GM23338 (cell line): ENCODE data around the gene C20orf141.

Experiments used
- EZH2 ChIP-seq: fragments of 200-600 bp; sonication (generic); IDR thresholded peaks from one replicate; pipeline ENCODE4 v1.8.0; 2017; ENCODE audit warnings: antibody characterized with exemption, mild to moderate bottlenecking, low read depth; ENCODE audit not compliant: unreplicated experiment
- EZH2phosphoT487 ChIP-seq: fragments of 200-600 bp; sonication (generic); IDR thresholded peaks from one replicate; pipeline ENCODE4 v1.8.1; 2018; ENCODE audit warnings: antibody characterized with exemption; ENCODE audit not compliant: unreplicated experiment
- POLR2AphosphoS5 ChIP-seq: IDR thresholded peaks from 2 replicates; pipeline ENCODE4 v1.6.1; 2016; ENCODE audit warnings: antibody characterized with exemption, low read depth
- TF ChIP-seq, protein P1 (sequence below), 2 experiments: fragments of 200-600 bp in 1 of 2; sonication (generic) in 1 of 2; conservative IDR thresholded peaks; 2 replicates each; pipeline versions ENCODE4 v1.5.1 to v1.6.1; 2016 to 2017; ENCODE audit warnings: antibody characterized with exemption in 2 of 2, low read depth in 2 of 2, mild to moderate bottlenecking in 2 of 2, moderate library complexity in 1 of 2

DNA sequence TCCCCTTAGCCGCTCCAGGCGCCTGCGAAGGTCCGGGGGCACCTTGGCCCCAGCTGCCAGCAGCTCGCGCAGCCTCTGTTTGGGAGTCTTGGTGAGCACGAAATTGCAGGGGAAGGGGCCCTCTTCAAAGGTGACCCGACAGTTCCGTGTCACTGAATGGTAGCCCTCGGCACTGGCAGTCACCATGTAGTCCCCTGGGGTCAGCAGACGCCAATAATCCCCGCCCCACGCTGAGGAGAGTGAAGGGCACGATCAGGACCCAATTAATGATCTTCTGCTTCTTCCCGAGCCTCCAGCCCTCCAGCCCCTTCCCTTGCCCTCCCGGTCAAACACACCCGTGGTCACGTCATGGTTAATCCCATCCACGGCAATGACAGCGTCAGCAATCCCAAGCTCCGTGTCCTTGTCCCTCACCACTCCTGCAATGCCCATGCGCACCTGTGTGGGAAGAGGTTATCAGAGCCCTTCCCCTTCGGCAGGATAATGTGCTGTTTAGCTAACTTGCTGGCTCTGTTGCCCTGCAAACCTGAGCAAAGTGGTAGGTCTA lies 20.5 kb upstream of the C20orf141 start:
- TF ChIP-seq, protein P1, sequence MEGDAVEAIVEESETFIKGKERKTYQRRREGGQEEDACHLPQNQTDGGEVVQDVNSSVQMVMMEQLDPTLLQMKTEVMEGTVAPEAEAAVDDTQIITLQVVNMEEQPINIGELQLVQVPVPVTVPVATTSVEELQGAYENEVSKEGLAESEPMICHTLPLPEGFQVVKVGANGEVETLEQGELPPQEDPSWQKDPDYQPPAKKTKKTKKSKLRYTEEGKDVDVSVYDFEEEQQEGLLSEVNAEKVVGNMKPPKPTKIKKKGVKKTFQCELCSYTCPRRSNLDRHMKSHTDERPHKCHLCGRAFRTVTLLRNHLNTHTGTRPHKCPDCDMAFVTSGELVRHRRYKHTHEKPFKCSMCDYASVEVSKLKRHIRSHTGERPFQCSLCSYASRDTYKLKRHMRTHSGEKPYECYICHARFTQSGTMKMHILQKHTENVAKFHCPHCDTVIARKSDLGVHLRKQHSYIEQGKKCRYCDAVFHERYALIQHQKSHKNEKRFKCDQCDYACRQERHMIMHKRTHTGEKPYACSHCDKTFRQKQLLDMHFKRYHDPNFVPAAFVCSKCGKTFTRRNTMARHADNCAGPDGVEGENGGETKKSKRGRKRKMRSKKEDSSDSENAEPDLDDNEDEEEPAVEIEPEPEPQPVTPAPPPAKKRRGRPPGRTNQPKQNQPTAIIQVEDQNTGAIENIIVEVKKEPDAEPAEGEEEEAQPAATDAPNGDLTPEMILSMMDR (conservative IDR thresholded peaks at IDR 0.05; ENCODE audit: low read depth in 2 of 2), result no peak
- no peak for TF ChIP-seq EZH2
- TF ChIP-seq EZH2phosphoT487, result no peak
- TF ChIP-seq POLR2AphosphoS5, result no peak
